Thyroid gland (tissue), 4 donors: ENCODE data around the gene KHDRBS1. TPM values are rescaled to one million over a fixed set of nuclear protein-coding genes. Genes with fewer than 3 reads are reported as not detected.

Experiments used
- DNase-seq, 2 donors: peaks; one replicate each; pipeline ENCODE4 v3.0.0-alpha.2; 2019
- H3K27ac ChIP-seq, 3 donors: fragments of 200-600 bp; sonication (generic); 1 replicate in 2 of 3; 2 replicates in 1 of 3; pipeline ENCODE4 v1.5.1; 2016 to 2019; ENCODE audit warnings: mild to moderate bottlenecking in 1 of 3, moderate library complexity in 1 of 3
- H3K27me3 ChIP-seq: fragments of 200-600 bp; sonication (generic); one replicate; pipeline ENCODE4 v1.5.1; 2019
- H3K36me3 ChIP-seq, 2 donors: fragments of 200-600 bp; sonication (generic); one replicate each; pipeline ENCODE4 v1.5.1; 2016 to 2019
- H3K4me1 ChIP-seq, 2 donors: fragments of 200-600 bp; sonication (generic); one replicate each; pipeline ENCODE4 v1.5.1; 2017 to 2019
- H3K4me3 ChIP-seq, 3 donors: fragments of 200-600 bp; sonication (generic); replicated peaks in 1 of 3; 1 replicate in 2 of 3; 2 replicates in 1 of 3; pipeline ENCODE4 v1.5.1; 2016; ENCODE audit warnings: mild to moderate bottlenecking in 1 of 3
- H3K9me3 ChIP-seq: fragments of 200-600 bp; sonication (generic); one replicate; pipeline ENCODE4 v1.5.1; 2017
- POLR2A ChIP-seq, 2 donors: fragments of 450-650 bp; IDR thresholded peaks; one replicate each; pipeline ENCODE4 v1.6.1; 2017; ENCODE audit warnings: antibody characterized with exemption in 2 of 2, mild to moderate bottlenecking in 2 of 2, moderate library complexity in 1 of 2
- WGBS, 2 donors: methylation state at CpG; one replicate each; pipeline ENCODE4 v1.1.5; 2017; 5-methylcytosine and 5-hydroxymethylcytosine counted together
- intact Hi-C: fragments of 100-400 bp; cut with DNase I; formaldehyde crosslinking; loops from one replicate; pipeline ENCODE4 v1.15.1; 2023
- total RNA-seq, 4 donors: library from RNA; depleted of rRNA; stranded (reverse); fragments of >200 nt; gene quantifications; one replicate each; pipeline ENCODE4 v1.2.3, GENCODE V29; 2016
- TF ChIP-seq, protein P1 (sequence below), 6 experiments: fragments of 200-600 bp in 3 of 6; fragments of 450-650 bp in 3 of 6; sonication (generic) in 3 of 6; IDR thresholded peaks; one replicate each; pipeline ENCODE4 v1.5.1; 2016 to 2019; ENCODE audit warnings: antibody characterized with exemption in 6 of 6, mild to moderate bottlenecking in 2 of 6, inconsistent platforms in 1 of 6, moderate library complexity in 1 of 6

KHDRBS1 gene
- total RNA-seq, 4 donors from 2014 or later = 71.9 to 107 (median 82.5) TPM

DNA sequence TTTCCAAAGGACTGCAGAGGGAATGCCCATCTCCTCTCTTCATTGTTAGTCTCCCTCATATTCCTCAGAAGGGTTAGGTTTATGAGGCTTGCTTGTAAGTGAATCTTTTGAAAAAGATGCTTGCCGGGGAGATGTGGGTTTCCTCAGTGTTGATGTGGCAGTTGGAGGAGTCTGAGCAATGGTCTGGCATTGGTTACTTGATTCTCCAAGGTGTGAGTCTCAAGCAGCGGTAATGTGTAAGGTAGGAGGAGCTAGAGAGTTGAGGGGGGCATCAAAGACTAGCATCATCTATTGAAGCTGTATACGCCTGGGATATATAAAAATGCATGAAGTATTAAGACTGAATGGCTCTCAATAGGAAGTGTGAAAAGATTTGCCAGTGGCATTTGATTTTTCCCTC, 21.5 kb downstream of the KHDRBS1 start:
- intact Hi-C loops = no loop called here
- TF ChIP-seq, protein P1, sequence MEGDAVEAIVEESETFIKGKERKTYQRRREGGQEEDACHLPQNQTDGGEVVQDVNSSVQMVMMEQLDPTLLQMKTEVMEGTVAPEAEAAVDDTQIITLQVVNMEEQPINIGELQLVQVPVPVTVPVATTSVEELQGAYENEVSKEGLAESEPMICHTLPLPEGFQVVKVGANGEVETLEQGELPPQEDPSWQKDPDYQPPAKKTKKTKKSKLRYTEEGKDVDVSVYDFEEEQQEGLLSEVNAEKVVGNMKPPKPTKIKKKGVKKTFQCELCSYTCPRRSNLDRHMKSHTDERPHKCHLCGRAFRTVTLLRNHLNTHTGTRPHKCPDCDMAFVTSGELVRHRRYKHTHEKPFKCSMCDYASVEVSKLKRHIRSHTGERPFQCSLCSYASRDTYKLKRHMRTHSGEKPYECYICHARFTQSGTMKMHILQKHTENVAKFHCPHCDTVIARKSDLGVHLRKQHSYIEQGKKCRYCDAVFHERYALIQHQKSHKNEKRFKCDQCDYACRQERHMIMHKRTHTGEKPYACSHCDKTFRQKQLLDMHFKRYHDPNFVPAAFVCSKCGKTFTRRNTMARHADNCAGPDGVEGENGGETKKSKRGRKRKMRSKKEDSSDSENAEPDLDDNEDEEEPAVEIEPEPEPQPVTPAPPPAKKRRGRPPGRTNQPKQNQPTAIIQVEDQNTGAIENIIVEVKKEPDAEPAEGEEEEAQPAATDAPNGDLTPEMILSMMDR (IDR thresholded peaks at IDR 0.05) = no peak
- no peak for TF ChIP-seq POLR2A (IDR thresholded peaks at IDR 0.05)
- DNase-seq = no peak
- Histone ChIP-seq H3K27ac (no peak overlapping the region), H3K4me1 (peaks cover 9 to 15% of the 10 kb centered on the region in 2 donors), H3K36me3 (peaks cover 40 to 54% of the 10 kb centered on the region in 2 donors), H3K27me3 (no peaks in the 10 kb centered on the region), H3K9me3 (no peaks in the 10 kb centered on the region), H3K4me3 (no peak overlapping the region)
- 93 to 95% methylated on average over 3 of the region's 3 CpGs for WGBS, 2 donors

DNA sequence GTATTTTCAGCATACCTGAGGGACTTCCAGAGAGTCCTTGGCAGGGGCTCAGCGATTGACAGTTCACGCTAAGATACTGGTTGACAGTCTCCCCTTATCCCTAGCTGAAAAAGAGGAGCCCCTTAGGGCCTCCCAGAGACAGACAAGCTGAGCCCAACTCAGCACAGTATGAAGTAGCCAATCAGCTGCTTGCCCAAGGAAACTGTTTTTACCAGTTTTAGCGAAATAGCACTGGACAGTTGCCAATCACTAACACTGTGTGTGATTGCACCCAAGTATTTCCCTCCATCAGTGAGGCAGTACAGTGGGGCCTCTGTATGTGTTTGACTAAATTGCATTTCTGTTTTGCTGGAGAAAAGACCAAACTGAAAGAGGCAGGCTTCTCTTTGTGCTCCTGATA, 27.0 kb downstream of the KHDRBS1 start:
- intact Hi-C loops = no loop called here
- no peak overlapping the region for H3K27ac ChIP-seq
- peaks cover 57 to 60% of the 10 kb centered on the region in 2 donors for H3K36me3 ChIP-seq
- no peak for DNase-seq
- no peaks in the 10 kb centered on the region for H3K4me1 ChIP-seq
- no peak overlapping the region for H3K4me3 ChIP-seq
- TF ChIP-seq POLR2A (IDR thresholded peaks at IDR 0.05) = no peak
- TF ChIP-seq, protein P1 (IDR thresholded peaks at IDR 0.05) = no peak
- WGBS, 2 donors = 84 to 89% methylated on average over 3 of the region's 3 CpGs
- H3K9me3 ChIP-seq = no peaks in the 10 kb centered on the region
- H3K27me3 ChIP-seq = no peaks in the 10 kb centered on the region

DNA sequence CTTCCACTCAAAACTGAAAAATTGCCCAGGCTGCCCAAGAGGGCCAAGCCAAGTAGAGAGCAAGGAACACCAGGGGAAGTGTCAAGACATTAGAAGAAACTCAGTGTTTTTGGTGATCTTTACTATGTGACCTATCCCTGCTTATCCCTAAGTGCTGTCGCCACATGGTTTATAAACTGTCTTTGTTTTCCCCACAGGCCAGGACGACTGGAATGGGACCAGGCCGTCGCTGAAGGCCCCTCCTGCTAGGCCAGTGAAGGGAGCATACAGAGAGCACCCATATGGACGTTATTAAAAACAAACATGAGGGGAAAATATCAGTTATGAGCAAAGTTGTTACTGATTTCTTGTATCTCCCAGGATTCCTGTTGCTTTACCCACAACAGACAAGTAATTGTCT, 28.7 kb downstream of the KHDRBS1 start:
- no peak overlapping the region for H3K4me3 ChIP-seq
- no peaks in the 10 kb centered on the region for H3K27me3 ChIP-seq
- intact Hi-C loops = no loop called here
- H3K4me1 ChIP-seq = no peaks in the 10 kb centered on the region
- H3K27ac ChIP-seq = no peak overlapping the region
- no peaks in the 10 kb centered on the region for H3K9me3 ChIP-seq
- TF ChIP-seq POLR2A (IDR thresholded peaks at IDR 0.05) = no peak
- TF ChIP-seq, protein P1 (IDR thresholded peaks at IDR 0.05) = no peak
- WGBS, 2 donors = 76 to 82% methylated on average over 5 of the region's 5 CpGs
- peaks cover 60 to 68% of the 10 kb centered on the region in 2 donors for H3K36me3 ChIP-seq
- no peak for DNase-seq

DNA sequence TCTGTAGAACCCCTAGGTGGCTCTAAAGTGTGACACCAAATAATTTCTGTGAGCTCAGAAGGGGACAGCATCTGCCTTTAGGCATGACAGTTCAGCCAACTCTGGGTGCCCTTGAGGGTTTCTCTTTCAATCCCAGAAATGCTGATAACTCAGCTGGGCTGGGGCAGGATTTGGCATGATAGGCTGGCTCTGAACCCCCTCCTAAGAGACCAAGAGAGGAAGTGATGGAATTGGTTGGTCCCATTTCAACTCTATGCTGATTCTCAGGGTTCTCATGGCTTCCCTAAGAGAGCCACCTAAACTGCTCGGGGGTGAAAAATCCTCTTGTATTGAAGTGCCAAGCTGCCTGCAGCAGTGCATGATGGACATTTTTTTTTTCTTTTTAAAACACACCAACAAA, 30.6 kb downstream of the KHDRBS1 start:
- Histone ChIP-seq H3K27ac (no peak overlapping the region), H3K27me3 (no peaks in the 10 kb centered on the region), H3K9me3 (no peaks in the 10 kb centered on the region), H3K36me3 (peaks cover 54 to 65% of the 10 kb centered on the region in 2 donors), H3K4me3 (no peak overlapping the region), H3K4me1 (no peaks in the 10 kb centered on the region)
- no peak for TF ChIP-seq POLR2A (IDR thresholded peaks at IDR 0.05)
- WGBS, 2 donors = 78 to 89% methylated on average over 1 of the region's 1 CpG
- no peak for DNase-seq
- intact Hi-C loops = no loop called here

DNA sequence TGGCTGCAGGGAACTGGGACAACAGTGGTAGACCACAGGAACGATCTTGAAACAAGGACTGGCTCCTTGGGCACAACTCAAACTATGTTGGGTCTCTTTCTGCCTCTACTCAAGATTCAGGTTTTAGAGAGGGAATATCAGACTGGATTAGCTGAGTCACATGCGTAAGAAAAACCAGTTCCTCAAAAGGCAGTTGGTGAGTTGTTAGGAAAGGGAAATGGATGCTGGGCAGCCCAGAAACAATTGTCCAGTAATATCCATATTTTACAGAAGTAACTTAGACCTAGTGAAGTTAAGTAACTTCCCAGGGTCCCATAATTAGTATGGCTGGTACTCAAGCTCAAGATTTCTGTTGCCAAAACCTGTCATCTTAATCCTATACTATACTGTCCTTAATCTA, 32.1 kb downstream of the KHDRBS1 start:
- no peaks in the 10 kb centered on the region for H3K27me3 ChIP-seq
- no peaks in the 10 kb centered on the region for H3K9me3 ChIP-seq
- H3K36me3 ChIP-seq = peaks cover 40 to 50% of the 10 kb centered on the region in 2 donors
- DNase-seq = no peak
- no peak overlapping the region for H3K4me3 ChIP-seq
- TF ChIP-seq, protein P1 (IDR thresholded peaks at IDR 0.05) = no peak
- TF ChIP-seq POLR2A (IDR thresholded peaks at IDR 0.05) = no peak
- intact Hi-C loops = no loop called here
- H3K4me1 ChIP-seq = no peaks in the 10 kb centered on the region
- H3K27ac ChIP-seq = no peak overlapping the region
- 89 to 93% methylated on average over 2 of the region's 2 CpGs for WGBS, 2 donors

DNA sequence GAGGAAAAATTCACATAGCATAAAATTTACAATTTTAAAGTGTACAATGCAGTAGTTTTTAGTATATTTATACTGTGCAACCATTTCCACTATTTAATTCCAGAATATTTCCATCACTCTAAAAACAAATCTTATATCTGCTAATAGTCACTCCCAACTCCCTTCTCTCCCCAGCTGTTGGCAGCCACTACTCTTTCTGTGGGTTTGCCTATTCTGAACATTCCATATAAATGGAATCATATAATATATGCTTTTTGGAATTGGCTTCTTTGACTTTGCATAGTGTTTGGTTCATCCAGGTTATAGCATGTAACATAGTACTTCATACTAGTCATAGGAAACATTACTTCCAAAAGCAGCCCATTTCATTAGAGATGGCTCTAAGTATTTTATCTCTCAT, 34.0 kb downstream of the KHDRBS1 start:
- Histone ChIP-seq H3K27me3 (no peaks in the 10 kb centered on the region), H3K27ac (no peak overlapping the region), H3K36me3 (peaks cover 22 to 45% of the 10 kb centered on the region in 2 donors), H3K4me1 (no peaks in the 10 kb centered on the region), H3K9me3 (no peaks in the 10 kb centered on the region), H3K4me3 (no peak overlapping the region)
- intact Hi-C loops = no loop called here
- TF ChIP-seq, protein P1 (IDR thresholded peaks at IDR 0.05) = no peak
- TF ChIP-seq POLR2A (IDR thresholded peaks at IDR 0.05) = no peak
- DNase-seq = no peak
